Activated CD8-positive, alpha-beta memory T cell treated with anti-CD3 and anti-CD28 coated beads, Interleukin-2, amount 50 U/mL, for 1 hour (primary cell): ENCODE measurements around the gene KRT9.
"Not testable (repeated sequence)": the region's sequence is repeated elsewhere in the genome, so short reads cannot be mapped to it uniquely, and the experiment has no call there.

Experiments
- DNase-seq: peaks from one replicate; pipeline ENCODE4 v3.0.0-alpha.2; 2020; ENCODE audit errors: extremely low read depth

KRT9 gene, protein sequence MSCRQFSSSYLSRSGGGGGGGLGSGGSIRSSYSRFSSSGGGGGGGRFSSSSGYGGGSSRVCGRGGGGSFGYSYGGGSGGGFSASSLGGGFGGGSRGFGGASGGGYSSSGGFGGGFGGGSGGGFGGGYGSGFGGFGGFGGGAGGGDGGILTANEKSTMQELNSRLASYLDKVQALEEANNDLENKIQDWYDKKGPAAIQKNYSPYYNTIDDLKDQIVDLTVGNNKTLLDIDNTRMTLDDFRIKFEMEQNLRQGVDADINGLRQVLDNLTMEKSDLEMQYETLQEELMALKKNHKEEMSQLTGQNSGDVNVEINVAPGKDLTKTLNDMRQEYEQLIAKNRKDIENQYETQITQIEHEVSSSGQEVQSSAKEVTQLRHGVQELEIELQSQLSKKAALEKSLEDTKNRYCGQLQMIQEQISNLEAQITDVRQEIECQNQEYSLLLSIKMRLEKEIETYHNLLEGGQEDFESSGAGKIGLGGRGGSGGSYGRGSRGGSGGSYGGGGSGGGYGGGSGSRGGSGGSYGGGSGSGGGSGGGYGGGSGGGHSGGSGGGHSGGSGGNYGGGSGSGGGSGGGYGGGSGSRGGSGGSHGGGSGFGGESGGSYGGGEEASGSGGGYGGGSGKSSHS

DNA sequence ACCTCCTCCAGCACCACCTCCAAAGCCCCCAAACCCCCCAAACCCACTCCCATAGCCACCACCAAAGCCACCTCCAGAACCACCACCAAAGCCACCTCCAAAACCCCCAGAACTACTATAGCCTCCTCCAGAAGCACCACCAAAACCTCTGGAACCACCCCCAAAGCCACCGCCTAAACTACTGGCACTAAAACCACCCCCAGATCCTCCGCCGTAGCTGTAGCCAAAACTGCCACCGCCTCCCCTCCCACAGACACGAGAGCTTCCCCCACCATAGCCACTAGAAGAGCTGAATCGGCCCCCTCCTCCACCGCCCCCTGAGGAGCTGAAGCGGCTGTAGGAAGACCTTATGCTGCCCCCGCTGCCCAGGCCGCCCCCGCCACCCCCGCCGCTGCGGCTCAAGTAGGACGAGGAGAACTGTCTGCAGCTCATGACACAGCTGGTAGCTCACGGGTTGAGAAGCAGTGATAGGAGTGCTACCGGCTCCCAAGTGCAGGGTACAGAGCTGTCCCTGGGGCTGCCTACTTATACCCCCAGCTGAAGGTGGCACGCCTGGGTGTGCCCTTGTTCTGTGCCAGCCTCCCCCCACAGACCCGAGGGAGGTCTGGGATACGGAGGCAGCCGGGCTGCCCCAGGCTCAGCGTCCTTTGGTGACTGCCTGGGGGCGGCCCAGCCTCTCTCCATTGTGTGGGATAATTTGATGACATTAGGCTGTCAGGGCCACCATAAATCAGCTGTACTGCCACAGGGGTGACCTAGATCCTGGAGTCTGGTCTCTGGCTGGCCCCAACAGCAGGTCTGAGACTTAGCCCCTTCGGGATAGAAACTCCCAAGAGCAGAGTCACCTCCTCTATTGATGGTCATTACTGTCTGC lies at the start of gene KRT9:
KRT9 (minus strand) TSS at position 499 of the 874 bp plus-strand sequence; CDS start at position 432, 67 bp downstream.
- DNase-seq = no peak

DNA sequence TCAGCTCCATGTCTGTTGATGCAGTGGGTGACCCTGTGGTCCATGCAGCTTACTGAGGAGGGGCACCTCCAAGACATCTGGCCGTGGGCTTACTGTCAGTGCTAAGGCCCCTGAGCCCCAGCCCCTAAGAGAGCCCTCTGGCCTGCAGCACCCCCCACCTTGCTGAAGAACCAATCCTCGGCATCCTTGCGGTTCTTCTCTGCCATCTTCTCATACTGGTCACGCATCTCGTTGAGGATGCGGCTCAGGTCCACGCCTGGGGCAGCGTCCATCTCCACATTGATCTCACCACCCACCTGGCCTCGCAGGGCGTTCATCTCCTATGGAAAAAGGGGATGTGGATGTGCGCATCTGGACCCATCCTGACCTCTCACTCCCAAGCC lies 49.6 kb upstream of the KRT9 start:
- not testable (repeated sequence) for DNase-seq

DNA sequence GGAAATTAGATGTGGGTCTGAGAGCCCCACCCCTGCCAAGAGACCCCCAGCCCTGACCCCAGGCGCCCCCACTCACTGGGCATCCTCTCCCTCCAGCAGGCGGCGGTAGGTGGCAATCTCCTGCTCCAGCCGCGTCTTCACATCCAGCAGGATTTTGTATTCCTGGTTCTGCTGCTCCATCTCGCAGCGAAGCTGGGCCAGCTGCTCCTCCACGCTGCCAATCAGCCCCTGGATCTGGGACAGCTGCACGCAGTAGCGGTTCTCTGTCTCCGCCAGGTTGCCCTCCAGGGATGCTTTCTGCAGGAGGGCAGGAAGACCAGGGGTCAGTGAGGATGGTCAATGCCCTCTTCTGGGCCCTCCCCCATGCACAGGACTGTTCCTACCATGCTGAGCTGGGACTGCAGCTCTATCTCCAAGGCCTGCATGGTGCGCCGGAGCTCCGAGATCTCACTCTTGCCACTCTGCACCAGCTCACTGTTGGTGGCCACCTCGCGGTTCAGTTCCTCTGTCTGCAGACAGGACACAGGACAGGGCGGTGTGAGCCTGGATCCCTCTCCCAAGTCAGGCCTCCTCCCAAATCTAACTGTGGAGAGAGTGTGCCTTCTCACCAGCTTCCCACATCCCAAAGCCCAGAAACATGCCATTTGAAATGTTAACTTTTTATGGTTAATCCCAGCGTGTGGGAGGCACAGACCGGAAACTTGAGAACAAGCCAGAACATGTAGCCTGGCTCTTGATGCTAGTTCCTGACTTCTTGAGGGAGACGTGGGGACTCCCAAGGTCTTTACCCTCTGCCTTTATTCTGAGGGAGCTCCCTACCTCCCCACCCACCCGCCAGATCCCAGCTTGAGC lies 49.0 kb upstream of the KRT9 start:
- DNase-seq = no peak

DNA sequence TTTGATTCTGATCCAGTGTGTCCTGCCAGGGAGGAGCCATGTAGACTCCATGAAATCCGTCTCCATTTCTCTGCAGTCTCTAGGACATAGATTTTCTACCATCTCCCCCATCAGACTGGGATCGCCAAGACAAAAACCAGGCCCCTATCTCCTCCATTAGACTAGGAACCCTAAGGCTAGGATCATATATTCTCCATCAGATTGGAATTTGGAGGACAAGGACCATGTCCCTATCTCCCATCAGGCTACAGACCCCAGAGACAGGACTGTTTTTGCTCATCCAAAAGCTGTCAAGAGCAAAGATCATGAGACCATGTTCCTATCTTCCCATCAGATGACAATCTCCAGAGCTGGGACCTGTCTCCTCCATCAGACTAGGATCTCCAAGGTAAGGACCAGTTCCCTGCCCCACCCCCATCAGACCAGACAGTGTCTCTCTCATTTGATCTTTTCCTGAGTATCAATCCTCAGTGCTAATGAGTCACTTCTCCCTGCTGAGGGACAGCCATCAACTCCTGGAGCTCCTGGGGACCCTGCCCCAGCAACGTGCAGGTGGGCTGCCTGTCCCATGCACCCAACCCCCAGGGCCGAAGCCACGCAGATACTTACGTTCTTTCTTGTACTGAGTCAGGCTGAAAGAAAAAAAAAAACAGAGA lies 48.2 kb upstream of the KRT9 start:
- not testable (repeated sequence) for DNase-seq

DNA sequence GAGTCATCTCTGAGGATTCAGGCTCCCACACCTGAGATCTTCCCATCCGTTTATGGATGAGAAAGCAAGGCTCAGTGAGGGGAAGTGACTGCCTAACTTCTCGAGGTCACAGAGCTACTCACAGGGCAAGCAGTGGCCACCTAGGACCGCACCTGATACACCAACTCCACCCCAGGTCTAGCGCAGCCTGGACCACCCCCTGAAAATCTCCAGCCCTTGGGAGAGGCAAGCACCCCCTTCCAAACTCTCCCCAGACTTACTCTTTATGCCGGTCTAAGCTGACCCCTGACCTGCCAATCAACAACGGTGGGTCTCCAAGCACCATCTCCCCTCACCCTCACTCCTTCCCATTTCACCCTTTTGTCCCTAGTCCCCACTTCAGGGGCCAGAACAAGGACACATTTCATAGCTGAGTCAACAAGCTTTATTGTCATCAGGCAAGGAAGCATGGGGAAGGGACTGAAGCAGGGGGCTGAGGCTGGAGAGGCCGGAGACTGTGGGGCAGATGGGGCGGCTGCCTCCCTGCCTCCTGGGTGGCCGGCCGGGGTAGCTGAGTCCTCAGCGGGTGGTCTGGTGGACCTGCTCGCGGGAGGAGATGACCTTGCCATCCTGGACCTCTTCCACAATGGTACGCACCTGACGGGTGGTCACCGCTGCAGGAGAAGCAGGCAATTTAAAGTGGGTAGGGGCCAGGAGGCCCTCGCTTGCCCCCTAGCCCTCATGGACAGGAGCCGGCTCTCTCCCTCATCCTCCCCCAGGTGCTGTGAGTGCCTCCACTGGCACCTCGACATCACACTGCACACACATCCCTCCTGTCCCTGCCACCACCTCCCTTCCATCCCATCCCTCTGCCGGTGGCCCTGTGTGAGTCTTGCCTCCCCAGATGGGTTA lies 47.4 kb upstream of the KRT9 start:
- no peak for DNase-seq

DNA sequence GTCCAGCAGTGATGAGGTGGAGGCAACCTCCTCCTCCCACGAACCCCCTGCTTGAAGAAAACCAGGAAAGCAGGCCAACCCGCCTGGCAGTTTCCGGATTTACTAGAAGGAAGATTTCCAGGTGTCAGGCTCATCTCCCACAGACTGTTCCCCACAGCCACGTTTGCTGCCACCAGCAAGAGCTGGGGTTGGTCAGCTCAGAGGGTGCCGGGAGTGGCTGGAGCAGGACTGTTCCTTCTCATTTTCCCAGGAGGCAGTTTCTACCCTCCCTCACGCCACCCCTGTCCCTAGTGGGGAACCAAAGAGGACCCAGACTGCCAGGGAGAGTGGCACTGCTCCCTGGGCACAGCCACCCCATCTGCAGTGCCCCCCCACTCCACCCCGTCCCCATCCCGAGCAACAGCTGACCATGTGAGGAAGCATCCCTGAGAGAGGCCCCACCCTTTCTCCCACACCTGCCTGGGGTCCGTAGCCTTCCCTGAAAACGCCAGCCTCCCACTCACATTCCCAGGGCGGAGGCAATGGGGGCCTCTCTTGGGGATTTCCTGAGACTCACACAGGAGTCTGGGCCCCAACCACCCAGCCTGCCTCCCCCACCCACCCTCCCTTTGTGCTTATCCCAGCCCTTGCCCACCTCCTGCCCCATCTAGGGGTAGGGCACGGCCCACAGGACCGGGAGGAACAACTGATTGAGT lies 46.6 kb upstream of the KRT9 start:
- DNase-seq = no peak

DNA sequence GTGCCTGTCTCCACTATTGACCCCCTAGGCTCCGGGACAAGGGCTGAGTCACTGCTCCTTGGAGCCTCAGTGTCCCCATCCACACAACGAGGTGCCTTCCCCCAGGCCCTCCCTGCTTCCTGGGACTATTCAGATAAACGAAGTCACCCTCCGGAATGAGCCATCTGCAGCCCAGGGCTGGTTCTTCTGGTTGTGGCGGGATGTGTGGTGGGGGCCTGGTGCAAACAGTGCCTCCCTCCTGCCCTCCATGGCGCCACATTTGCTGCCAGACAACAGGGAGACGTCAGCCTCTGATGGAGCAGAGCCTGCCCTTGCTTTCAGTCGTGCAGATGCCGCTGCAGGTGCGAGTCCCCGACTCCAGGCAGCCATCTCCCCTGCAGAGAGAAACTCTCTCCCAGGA lies 45.8 kb upstream of the KRT9 start:
- no peak for DNase-seq

DNA sequence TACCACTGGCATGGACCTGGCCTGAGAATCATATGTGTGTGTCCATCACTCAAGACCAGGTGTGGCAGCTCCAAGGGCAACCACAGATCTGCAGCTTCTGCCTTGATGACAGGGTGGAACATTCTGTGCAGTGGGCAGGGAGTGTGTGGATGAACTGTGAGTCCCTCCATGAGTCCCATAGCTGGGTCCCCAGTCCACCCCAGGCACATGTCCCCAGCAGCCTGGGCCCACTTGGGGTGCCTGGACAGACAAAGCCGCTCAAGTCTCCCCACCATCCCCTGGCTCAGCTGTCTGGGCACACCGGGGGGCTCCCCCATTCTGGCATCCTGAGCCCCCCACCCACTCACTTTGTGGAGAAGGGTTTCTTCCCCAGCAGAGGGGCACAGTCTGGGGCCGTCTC lies 45.3 kb upstream of the KRT9 start:
- no peak for DNase-seq

DNA sequence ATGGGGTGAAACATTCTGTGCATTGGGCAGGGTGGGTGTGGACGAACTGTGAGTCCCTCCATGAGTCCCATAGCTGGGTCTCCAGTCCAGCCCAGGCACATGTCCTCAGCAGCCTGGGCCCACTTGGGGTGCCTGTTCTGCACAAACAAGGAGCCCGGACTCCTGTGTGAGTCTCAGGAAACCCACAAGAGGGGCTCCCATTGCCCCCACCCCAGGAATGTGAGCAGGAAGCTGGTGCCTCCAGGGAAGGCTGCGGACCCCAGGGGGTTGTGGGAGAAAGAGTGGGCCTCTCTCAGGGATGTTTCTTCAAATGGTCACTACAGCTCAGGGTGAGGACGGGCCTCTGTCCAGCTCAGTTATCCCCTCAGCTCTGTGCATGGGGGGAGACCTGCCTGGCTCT lies 44.6 kb upstream of the KRT9 start:
- not testable (repeated sequence) for DNase-seq

DNA sequence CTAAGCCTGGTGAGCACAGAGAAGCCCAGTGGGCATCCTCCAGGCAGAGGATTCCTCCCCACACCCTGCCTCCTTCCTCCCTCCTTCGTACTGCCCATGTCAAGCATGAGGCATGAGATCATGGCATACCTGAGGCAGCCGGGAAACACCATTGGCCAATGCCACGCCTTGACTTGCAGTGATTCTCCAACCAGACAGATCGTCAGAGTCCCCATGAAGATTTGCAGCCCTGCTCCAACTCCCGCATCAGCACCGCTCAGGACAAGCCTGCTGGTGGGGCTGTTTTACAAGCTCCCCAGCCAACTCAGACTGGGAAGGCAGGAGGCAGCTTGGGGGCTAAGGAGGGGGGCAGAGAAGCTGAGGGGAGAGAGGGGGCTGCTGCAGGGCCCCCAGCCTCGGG lies 43.6 kb upstream of the KRT9 start:
- DNase-seq = no peak

DNA sequence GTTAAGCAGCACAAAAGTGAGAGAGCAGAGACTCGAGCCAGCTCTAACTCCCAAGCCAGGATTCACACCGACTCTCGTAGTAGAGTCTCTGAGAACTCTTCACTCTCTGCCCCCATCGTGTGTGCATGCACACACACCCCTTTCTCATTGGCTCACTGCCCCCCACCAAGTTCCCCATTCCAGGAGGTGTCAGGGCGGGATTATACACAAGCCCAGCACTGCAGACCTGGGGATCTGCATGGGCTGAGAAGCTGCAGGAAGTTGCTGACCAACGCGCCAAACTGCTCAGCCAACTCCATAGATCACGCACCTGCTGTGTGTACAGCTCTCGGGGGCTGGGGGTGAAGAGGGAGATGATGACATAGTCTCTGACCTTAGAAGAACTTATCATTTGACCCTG lies 42.9 kb upstream of the KRT9 start:
- DNase-seq = not testable (repeated sequence)

DNA sequence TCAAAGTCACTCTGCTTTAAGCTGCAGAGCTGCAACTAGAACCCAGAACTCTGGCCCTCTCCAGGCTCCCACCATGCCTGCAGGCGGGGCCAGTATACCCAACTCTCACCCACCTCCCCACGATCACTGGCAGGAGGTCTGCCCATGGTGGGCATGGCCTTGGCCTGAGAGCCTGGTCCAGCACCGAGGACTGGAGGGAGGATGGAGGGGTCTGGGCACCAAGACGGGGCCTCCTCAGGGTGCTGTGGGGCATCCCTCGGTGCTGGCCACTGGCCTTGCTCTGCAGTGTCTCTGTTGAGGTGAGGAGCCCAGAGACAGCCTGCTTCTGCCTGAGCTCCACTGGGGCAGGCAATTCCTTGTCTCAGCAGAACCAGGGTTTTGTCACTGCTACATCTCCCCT lies 42.2 kb upstream of the KRT9 start:
- DNase-seq = no peak

DNA sequence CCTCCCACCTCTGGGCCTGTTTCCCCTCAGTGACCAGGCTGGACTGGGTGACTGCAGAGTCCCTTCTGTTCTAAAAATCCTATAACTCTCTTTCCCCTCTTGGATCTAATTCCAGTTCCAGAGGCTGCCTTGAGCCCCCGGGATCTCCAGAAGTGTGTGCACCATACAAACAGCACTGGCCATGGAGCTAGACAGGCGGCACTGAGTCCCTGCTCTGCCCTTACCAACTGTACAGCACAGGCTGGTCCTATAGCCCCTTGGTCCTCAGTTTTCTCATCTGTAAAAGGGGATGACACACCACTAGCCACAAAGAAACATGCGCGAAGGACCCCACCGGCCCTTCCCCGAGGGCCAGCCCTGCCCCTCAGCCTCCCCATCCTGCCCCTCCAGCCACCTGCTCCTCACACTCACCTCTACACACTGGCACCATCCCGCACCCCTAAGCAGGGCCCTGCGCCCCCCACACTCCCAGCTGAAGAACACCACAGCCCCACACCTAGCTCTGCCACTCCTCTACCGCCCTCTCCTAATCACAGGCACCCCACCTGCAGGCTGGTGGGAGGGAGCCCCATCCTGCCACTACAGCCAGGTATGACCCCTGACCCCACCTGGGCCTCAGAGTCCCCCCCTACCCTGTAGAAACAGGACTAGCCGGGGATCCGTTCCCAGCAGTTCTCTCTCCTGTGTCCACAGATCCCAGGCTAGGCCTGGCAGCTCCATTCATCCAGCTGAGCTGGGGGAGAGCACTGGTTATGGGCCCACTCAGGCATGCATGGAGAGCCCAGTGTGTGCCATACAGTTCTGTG lies 41.6 kb upstream of the KRT9 start:
- DNase-seq = no peak

DNA sequence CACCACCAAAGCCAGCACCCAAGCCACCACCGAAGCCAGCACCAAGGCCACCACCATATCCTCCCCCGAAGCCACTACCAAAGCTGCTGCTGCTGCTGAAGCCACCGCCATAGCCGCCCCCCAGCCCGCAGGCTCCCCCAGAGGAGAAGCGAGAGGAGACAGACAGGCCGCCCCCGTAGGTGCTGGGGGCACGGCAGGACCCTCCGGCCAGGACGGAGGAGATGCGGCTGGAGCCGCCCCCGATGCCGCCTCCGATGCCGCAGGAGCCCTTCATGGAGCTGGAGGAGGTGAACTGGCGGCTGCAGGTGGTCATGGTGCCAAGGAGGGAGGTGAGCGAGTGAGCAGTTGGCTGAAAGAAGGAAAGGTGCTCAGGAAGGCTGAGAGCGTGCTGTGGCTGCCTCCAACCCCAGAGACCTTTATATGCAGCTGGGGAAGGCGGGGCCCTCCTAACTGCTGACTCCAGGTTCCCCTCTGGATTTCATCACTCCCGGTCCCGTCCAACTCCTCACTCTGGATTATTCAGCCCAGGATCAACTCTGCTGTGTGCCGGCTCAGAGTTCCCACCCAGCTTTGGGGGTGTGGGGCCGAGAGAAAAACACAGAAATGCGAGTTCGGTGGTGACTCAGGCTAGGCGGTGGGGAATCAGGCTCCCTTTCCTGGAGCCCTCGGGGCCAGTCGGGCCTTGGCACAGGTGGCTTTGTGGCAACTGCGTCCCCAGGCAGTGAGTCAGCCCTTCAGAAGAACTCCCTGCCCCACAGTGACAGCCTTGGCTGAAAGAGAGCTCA lies 40.7 kb upstream of the KRT9 start, which contains the start of gene KRT16:
KRT16 (minus strand) TSS at position 392 of the 785 bp plus-strand sequence; CDS start at position 313, 79 bp downstream.
- not testable (repeated sequence) for DNase-seq

DNA sequence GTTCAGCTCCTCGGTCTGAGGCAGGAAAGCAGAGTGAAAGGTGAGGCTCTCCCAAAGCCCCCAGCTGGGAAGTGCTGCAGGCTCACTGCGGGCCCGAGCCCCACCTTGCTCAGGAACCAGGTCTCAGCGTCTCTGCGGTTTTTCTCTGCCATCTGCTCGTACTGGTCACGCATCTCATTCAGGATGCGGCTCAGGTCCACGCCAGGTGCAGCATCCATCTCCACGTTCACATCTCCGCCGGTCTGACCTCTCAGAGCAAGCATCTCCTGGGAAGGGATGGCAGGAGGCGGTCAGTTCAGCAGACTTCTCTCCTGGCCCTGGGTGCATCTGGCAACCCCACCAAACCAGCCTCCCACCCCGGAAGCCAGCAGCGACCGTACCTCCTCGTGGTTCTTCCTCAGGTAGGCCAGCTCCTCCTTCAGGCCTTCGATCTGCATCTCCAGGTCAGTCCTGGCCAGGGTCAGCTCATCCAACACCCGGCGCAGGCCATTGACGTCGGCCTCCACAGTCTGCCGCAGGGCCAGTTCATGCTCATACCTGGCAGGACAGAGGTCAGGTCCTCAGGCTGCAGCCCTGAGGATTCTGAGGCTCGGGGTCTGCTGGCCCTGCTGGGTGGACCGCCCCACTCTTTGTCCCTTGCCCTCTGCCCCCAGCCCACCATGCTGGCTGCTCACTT lies 39.2 kb upstream of the KRT9 start:
- no peak for DNase-seq

DNA sequence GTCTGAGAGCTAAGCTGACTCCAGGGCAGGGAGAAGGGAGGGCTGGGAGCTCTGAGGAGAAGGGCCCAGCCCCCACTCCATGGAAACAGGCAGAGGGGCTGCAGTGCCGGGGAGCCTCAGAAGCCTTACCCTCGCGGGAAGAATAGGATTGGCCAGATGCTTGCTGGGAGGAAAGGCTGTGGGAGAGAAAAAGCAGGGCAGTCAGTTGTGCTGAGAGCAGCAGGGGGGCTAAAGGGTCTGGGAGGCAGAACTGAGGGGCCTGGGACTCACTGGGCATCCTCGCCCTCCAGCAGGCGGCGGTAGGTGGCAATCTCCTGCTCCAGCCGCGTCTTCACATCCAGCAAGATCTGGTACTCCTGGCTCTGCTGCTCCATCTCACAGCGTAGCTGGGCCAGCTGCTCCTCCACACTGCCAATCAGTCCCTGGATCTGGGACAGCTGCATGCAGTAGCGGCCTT lies 38.2 kb upstream of the KRT9 start:
- DNase-seq = not testable (repeated sequence)

DNA sequence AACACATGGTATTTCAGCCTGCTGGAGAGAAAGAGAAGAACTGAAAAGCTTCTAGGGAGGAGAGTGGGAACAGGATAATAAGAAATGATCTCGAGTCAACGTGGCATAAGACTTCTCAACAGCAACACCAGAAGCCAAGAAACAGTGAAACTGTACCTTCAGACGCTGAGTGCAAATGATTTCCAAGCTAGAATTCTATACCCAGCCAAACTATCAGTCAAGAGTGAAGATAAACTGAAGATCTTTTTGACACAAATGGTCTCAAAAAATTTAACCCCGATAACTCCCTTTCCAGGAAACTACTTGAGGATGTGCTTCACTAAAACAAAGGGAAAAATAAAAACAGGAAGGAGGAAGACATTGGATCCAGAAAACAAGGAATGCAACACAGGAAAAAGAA lies 35.1 kb upstream of the KRT9 start:
- DNase-seq = not testable (repeated sequence)
